ENCODE data around the gene PSMB9.

The PSMB9 gene

GRCh38 chr6:32860674-32861073 is 6.7 kb downstream of the PSMB9 start:
- Histone ChIP-seq H3K4me3 (ENCODE audit: low read depth, low read length) (no peak overlapping the region), H3K4me1 (no peaks in the 10 kb centered on the region; the same call in 1 of the 2 replicates), H3K27me3 (peaks cover 94% of the 10 kb centered on the region), H3K36me3 (no peaks in the 10 kb centered on the region), H3K9me3 (no peaks in the 10 kb centered on the region)
- no peak for DNase-seq
- no peak for TF ChIP-seq CTCF (IDR thresholded peaks at IDR 0.05; ENCODE audit: low read depth, low read length)

- H3K4me3 ChIP-seq (ENCODE audit: low read depth, low read length), result no peak overlapping the region
- DNase-seq, result no peak
- H3K36me3 ChIP-seq, result no peaks in the 10 kb centered on the region
- no peaks in the 10 kb centered on the region for H3K9me3 ChIP-seq
- H3K27me3 ChIP-seq, result peaks cover 94% of the 10 kb centered on the region
- no peaks in the 10 kb centered on the region; the same call in 1 of the 2 replicates for H3K4me1 ChIP-seq
- TF ChIP-seq CTCF (IDR thresholded peaks at IDR 0.05; ENCODE audit: low read depth, low read length), result no peak
These were observed 8.7 kb downstream of the PSMB9 start for GRCh38 chr6:32862725-32863124.

- TF ChIP-seq CTCF (IDR thresholded peaks at IDR 0.05; ENCODE audit: low read depth, low read length), result no peak
- Histone ChIP-seq H3K4me3 (ENCODE audit: low read depth, low read length) (no peak overlapping the region), H3K27me3 (peaks cover 77% of the 10 kb centered on the region), H3K4me1 (peaks cover 3% of the 10 kb centered on the region), H3K36me3 (no peaks in the 10 kb centered on the region), H3K9me3 (no peaks in the 10 kb centered on the region)
- DNase-seq, result no peak
These were observed 11.9 kb downstream of the PSMB9 start for GRCh38 chr6:32865724-32866443.

GRCh38 chr6:32867022-32867477 is 13.1 kb downstream of the PSMB9 start:
- no peaks in the 10 kb centered on the region for H3K9me3 ChIP-seq
- no peak for TF ChIP-seq CTCF (IDR thresholded peaks at IDR 0.05; ENCODE audit: low read depth, low read length)
- H3K4me3 ChIP-seq (ENCODE audit: low read depth, low read length), result no peak overlapping the region
- H3K4me1 ChIP-seq, result peaks cover 3% of the 10 kb centered on the region; the same call in 1 of the 2 replicates
- H3K27me3 ChIP-seq, result peaks cover 75% of the 10 kb centered on the region
- no peak for DNase-seq
- H3K36me3 ChIP-seq, result no peaks in the 10 kb centered on the region

- H3K9me3 ChIP-seq, result no peaks in the 10 kb centered on the region
- H3K4me3 ChIP-seq (ENCODE audit: low read depth, low read length), result no peak overlapping the region
- H3K4me1 ChIP-seq, result peaks cover 3% of the 10 kb centered on the region; the same call in 1 of the 2 replicates
- H3K27me3 ChIP-seq, result peaks cover 71% of the 10 kb centered on the region
- H3K36me3 ChIP-seq, result no peaks in the 10 kb centered on the region
- no peak for TF ChIP-seq CTCF (IDR thresholded peaks at IDR 0.05; ENCODE audit: low read depth, low read length)
- no peak for DNase-seq
These were observed 13.7 kb downstream of the PSMB9 start for GRCh38 chr6:32867554-32868256.
